IMR-90 (cell line): ENCODE results near the gene AMPD3. TPM values are rescaled to one million over a fixed set of nuclear protein-coding genes. Genes with fewer than 3 reads are reported as not detected.
A peak's percentile ranks its signal among the peaks of the same experiment; 100 is the strongest.

Source experiments
- ATAC-seq: fragments of 200-7000 bp; cut with Tn5 transposase; 2 replicates; pipeline ENCODE4 v1.9.1; 2020; ENCODE audit warnings: low read depth, mild to moderate bottlenecking, moderate library complexity
- BruUV-seq: library from RNA; stranded (reverse); fragments of 400-500 nt; replicated peaks from 2 replicates; lab custom pipeline; 2021; lab: Mats Ljungman, UMichigan
- CTCF ChIA-PET: fragments of 300-600 bp; formaldehyde crosslinking; extraction: SDS; loops from one replicate; lab custom pipeline; 2021; ENCODE audit warnings: antibody characterized with exemption; lab: Yijun Ruan, JAX
- POLR2A ChIA-PET: fragments of 300-600 bp; sonication (Branson Sonifier 250); formaldehyde crosslinking; loops from one replicate; lab custom pipeline; 2022; ENCODE audit warnings: antibody characterized with exemption; ENCODE audit not compliant: unreplicated experiment; lab: Charles Lee
- DNase-seq: peaks from one replicate; pipeline ENCODE4 v3.0.0; 2013
- H2AFZ ChIP-seq: replicated peaks from 2 replicates; pipeline ENCODE3; 2013; ENCODE audit warnings: low read length, mild to moderate bottlenecking; ENCODE audit not compliant: poor library complexity
- H2AK5ac ChIP-seq: 2 replicates; pipeline ENCODE4 v1.6.1; 2013; ENCODE audit warnings: low read depth, low read length, inconsistent platforms
- H2AK9ac ChIP-seq: replicated peaks from 2 replicates; pipeline ENCODE3; 2013; ENCODE audit warnings: mild to moderate bottlenecking, low read depth, low read length, moderate library complexity; ENCODE audit not compliant: poor library complexity
- H2BK120ac ChIP-seq: 2 replicates; pipeline ENCODE4 v1.6.1; 2013; ENCODE audit warnings: low read depth, low read length, inconsistent platforms
- H2BK15ac ChIP-seq: 3 replicates; pipeline ENCODE4 v1.6.1; 2013; ENCODE audit warnings: low read depth, low read length, inconsistent platforms
- H2BK20ac ChIP-seq: 2 replicates; pipeline ENCODE4 v1.6.1; 2013; ENCODE audit warnings: low read depth, mild to moderate bottlenecking, inconsistent platforms, low read length, moderate library complexity
- H2BK5ac ChIP-seq: 2 replicates; pipeline ENCODE4 v1.6.1; 2013; ENCODE audit warnings: mild to moderate bottlenecking, low read depth, low read length, inconsistent platforms; ENCODE audit not compliant: poor library complexity, severe bottlenecking
- H3K14ac ChIP-seq: replicated peaks from 2 replicates; pipeline ENCODE4 v1.6.1; 2013; ENCODE audit warnings: low read depth, low read length, inconsistent platforms
- H3K18ac ChIP-seq: 2 replicates; pipeline ENCODE4 v1.6.1; 2013; ENCODE audit warnings: low read depth, low read length, control low read depth
- H3K23ac ChIP-seq: 2 replicates; pipeline ENCODE4 v1.6.1; 2013; ENCODE audit warnings: low read depth, low read length, inconsistent platforms
- H3K27ac ChIP-seq: 2 replicates; pipeline ENCODE4 v1.5.1; 2013; ENCODE audit warnings: mild to moderate bottlenecking, control low read depth, low read length; ENCODE audit not compliant: insufficient read depth
- H3K27me3 ChIP-seq: 2 replicates; pipeline ENCODE4 v1.6.1; 2013; ENCODE audit warnings: low read length; ENCODE audit not compliant: control insufficient read depth, insufficient read depth
- H3K36me3 ChIP-seq: 2 replicates; pipeline ENCODE4 v1.6.1; 2013; ENCODE audit warnings: low read length, mixed read lengths; ENCODE audit not compliant: control insufficient read depth, insufficient read depth
- H3K4ac ChIP-seq: 2 replicates; pipeline ENCODE4 v1.6.1; 2013; ENCODE audit warnings: low read depth, low read length, inconsistent platforms
- H3K4me1 ChIP-seq: 2 replicates; pipeline ENCODE4 v1.6.1; 2013; ENCODE audit warnings: low read length, mixed read lengths; ENCODE audit not compliant: control insufficient read depth, insufficient read depth
- H3K4me2 ChIP-seq: 2 replicates; pipeline ENCODE4 v1.6.1; 2013; ENCODE audit warnings: low read depth, mild to moderate bottlenecking, control low read depth, low read length, moderate library complexity
- H3K4me3 ChIP-seq: 2 replicates; pipeline ENCODE4 v1.5.1; 2013; ENCODE audit warnings: low read depth, mild to moderate bottlenecking, control low read depth, low read length, moderate library complexity; ENCODE audit not compliant: insufficient read depth
- H3K56ac ChIP-seq: 2 replicates; pipeline ENCODE4 v1.6.1; 2013; ENCODE audit warnings: low read length, inconsistent platforms; ENCODE audit not compliant: insufficient read depth; ENCODE audit errors: extremely low read depth
- H3K79me1 ChIP-seq, 2 experiments: 2 replicates each; pipeline ENCODE4 v1.6.1; 2013; ENCODE audit warnings: low read length in 2 of 2, inconsistent platforms in 1 of 2, low read depth in 1 of 2
- H3K9ac ChIP-seq: 2 replicates; pipeline ENCODE4 v1.6.1; 2013; ENCODE audit warnings: low read depth, low read length, control low read depth
- H3K9me1 ChIP-seq: 2 replicates; pipeline ENCODE4 v1.6.1; 2013; ENCODE audit warnings: low read length, inconsistent platforms; ENCODE audit not compliant: insufficient read depth
- H3K9me3 ChIP-seq: 2 replicates; pipeline ENCODE4 v1.6.1; 2013; ENCODE audit warnings: low read length; ENCODE audit not compliant: control insufficient read depth, insufficient read depth
- H4K20me1 ChIP-seq: 2 replicates; pipeline ENCODE4 v1.6.1; 2013; ENCODE audit warnings: low read length, inconsistent platforms; ENCODE audit not compliant: insufficient read depth
- H4K5ac ChIP-seq: 2 replicates; pipeline ENCODE4 v1.6.1; 2013; ENCODE audit warnings: mild to moderate bottlenecking, low read depth, low read length, control low read depth
- H4K8ac ChIP-seq, 2 experiments: 2 replicates each; pipeline ENCODE4 v1.6.1; 2013; ENCODE audit warnings: low read depth in 2 of 2, low read length in 2 of 2, control low read depth in 1 of 2, inconsistent platforms in 1 of 2
- H4K91ac ChIP-seq: 2 replicates; pipeline ENCODE4 v1.6.1; 2013; ENCODE audit warnings: low read depth, low read length, inconsistent platforms; ENCODE audit not compliant: insufficient read depth
- BHLHE40 ChIP-seq: fragments of 150-350 bp; IDR thresholded peaks from 2 replicates; pipeline ENCODE4 v1.6.1; 2016; ENCODE audit warnings: mild to moderate bottlenecking, low read depth, low read length
- CEBPB ChIP-seq: IDR thresholded peaks from 2 replicates; pipeline ENCODE4 v1.6.1; 2012; ENCODE audit warnings: low read depth, low read length, improper control_type of control experiment
- CTCF ChIP-seq: conservative IDR thresholded peaks from 2 replicates; pipeline ENCODE4 v1.5.1; 2012; ENCODE audit warnings: mild to moderate bottlenecking, low read depth, low read length, improper control_type of control experiment
- NFE2L2 ChIP-seq: fragments of 150-350 bp; IDR thresholded peaks from 2 replicates; pipeline ENCODE4 v1.6.1; 2016; ENCODE audit warnings: low read depth, mild to moderate bottlenecking, low read length
- RFX5 ChIP-seq: IDR thresholded peaks from 2 replicates; pipeline ENCODE4 v1.8.0; 2012; ENCODE audit warnings: low read depth, mild to moderate bottlenecking, low read length, moderate library complexity
- WGBS, 2 experiments: methylation state at CpG; one replicate each; pipeline versions ENCODE4 v1.1.5 to v1.1.7; 2013; ENCODE audit warnings: missing lambda C conversion rate in 2 of 2; ENCODE audit not compliant: insufficient read length in 1 of 2; ENCODE audit errors: extremely low coverage in 2 of 2; 5-methylcytosine and 5-hydroxymethylcytosine counted together
- dilution Hi-C: fragments of 300-500 bp; cut with HindIII; formaldehyde crosslinking; loops from one replicate; pipeline ENCODE4 v1.14.3; 2018; ENCODE audit warnings: low sequenced_read_pairs; ENCODE audit not compliant: unreplicated experiment
- in situ Hi-C: fragments of 300-500 bp; cut with MboI; formaldehyde crosslinking; loops from 3 replicates; pipeline ENCODE4 v1.14.3; 2019; ENCODE audit warnings: low sequenced_read_pairs, inconsistent platforms, mixed read lengths
- intact Hi-C: fragments of 100-400 bp; cut with micrococcal nuclease; formaldehyde crosslinking; loops from 2 replicates; pipeline ENCODE4 v1.10.0; 2022
- polyA plus RNA-seq, 3 experiments: library from polyadenylated mRNA; depleted of rRNA; stranded (reverse); fragments of >200 nt; gene quantifications; 2 replicates each; pipeline ENCODE4 v1.2.3, GENCODE V29; 2012; ENCODE audit warnings: low replicate concordance in 1 of 3
- total RNA-seq: library from RNA; depleted of rRNA; stranded (reverse); fragments of >200 nt; gene quantifications from 2 replicates; pipeline ENCODE4 v1.2.3, GENCODE V29; 2012

The AMPD3 gene
- total and polyA plus RNA-seq, 2 of the 4 experiments (the other 2 are of a cell fraction), result 8.6 to 12.1 TPM

DNA sequence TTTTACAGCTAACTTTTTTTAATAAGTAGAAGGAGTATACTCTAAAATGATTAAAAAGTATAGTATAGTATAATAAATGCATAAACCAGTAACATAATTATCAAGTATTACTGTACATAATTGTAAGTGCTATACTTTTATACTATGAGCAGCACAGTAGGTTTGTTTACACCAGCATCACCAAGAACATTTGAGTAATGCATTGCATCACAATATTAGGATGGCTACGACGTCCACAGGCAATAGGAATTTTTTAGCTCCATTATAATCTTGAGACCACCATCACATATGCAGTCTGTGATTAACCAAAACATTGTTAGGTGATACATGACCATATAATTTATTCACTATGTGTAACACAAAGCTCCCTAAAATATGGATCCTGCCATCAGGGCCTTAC, 65.5 kb downstream of the AMPD3 start:
- TF ChIP-seq CTCF, result no peak
- peak; percentile 58 for TF ChIP-seq CEBPB
- TF ChIP-seq NFE2L2, result no peak
- TF ChIP-seq BHLHE40, result no peak
- no peak for TF ChIP-seq RFX5
- H3K36me3 ChIP-seq, result peaks cover 10% of the 10 kb centered on the region
- H2BK15ac ChIP-seq, result no peak overlapping the region
- no peak overlapping the region for H2BK120ac ChIP-seq
- no peak overlapping the region for H4K91ac ChIP-seq
- no peak overlapping the region for H3K4ac ChIP-seq
- H3K4me3 ChIP-seq, result no peak overlapping the region
- no peak overlapping the region for H2BK5ac ChIP-seq
- in situ Hi-C loops, result no loop called here
- no peak overlapping the region for H3K18ac ChIP-seq
- no peak overlapping the region for H2AK5ac ChIP-seq
- H3K4me2 ChIP-seq, result no peak overlapping the region
- H3K9ac ChIP-seq, result no peak overlapping the region
- dilution Hi-C loops, result loop anchor here (25.0 kb wide), 1 partner anchor 217 kb away; no protein-coding TSS in a partner anchor
- no peaks in the 10 kb centered on the region for H3K27me3 ChIP-seq
- H3K56ac ChIP-seq, result no peak overlapping the region
- H2BK20ac ChIP-seq, result no peak overlapping the region
- no peak overlapping the region for H3K27ac ChIP-seq
- H3K14ac ChIP-seq, result no peak overlapping the region
- intact Hi-C loops, result loop anchor here (10.0 kb wide), 1 partner anchor 196 kb away; no protein-coding TSS in a partner anchor
- BruUV-seq, result no TSS peak
- ChIA-PET CTCF (interaction anchor here (0.8 to 1.2 kb wide), 2 partner anchors 215 to 216 kb away, joined by 3 read pairs; no protein-coding TSS in a partner anchor), POLR2A (no interaction called here)
- 0 out of 2 replicates have a peak, but pooled peaks cover 11% of the 10 kb centered on the region for H3K9me1 ChIP-seq
- no CpG with 5 or more reads among the region's 2 CpGs for WGBS, 2 experiments
- H4K5ac ChIP-seq, result no peak overlapping the region
- H2AK9ac ChIP-seq, result no peak overlapping the region
- ATAC-seq (no peak), DNase-seq (no peak)
- H3K79me1 ChIP-seq, result peaks cover 0 to 16% of the 10 kb centered on the region in 2 experiments; a peak in 3 of 4 replicates
- H4K8ac ChIP-seq, result no peak overlapping the region
- H3K9me3 ChIP-seq, result no peaks in the 10 kb centered on the region
- H2AFZ ChIP-seq, result no peak overlapping the region
- H4K20me1 ChIP-seq, result no peaks in the 10 kb centered on the region
- H3K4me1 ChIP-seq, result peaks cover 5% of the 10 kb centered on the region
- H3K23ac ChIP-seq, result no peak overlapping the region
